Measurements from ENCODE around the gene IL1RAPL1.

The IL1RAPL1 gene

DNA sequence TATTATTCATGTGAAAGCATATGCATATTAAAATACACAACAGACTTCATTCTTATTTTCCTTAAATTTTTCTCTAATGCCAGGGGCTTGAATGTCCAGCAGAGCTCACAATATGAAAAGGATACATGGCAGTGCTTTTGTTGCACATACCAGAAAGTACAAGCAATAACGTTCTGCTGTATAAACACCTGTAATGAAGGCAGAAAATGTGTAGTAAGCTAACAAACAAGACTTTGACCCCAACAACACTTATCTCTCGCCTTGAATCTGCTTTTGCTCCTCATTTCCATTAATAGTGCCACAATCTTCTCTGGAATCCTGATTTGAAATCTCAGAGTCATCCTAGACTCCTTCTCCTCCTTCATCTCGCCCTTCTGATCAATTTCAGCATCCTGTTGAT lies 687.3 kb downstream of the IL1RAPL1 start:
- no peak for DNase-seq (ENCODE audit: low read depth)
- TF ChIP-seq, protein P1, sequence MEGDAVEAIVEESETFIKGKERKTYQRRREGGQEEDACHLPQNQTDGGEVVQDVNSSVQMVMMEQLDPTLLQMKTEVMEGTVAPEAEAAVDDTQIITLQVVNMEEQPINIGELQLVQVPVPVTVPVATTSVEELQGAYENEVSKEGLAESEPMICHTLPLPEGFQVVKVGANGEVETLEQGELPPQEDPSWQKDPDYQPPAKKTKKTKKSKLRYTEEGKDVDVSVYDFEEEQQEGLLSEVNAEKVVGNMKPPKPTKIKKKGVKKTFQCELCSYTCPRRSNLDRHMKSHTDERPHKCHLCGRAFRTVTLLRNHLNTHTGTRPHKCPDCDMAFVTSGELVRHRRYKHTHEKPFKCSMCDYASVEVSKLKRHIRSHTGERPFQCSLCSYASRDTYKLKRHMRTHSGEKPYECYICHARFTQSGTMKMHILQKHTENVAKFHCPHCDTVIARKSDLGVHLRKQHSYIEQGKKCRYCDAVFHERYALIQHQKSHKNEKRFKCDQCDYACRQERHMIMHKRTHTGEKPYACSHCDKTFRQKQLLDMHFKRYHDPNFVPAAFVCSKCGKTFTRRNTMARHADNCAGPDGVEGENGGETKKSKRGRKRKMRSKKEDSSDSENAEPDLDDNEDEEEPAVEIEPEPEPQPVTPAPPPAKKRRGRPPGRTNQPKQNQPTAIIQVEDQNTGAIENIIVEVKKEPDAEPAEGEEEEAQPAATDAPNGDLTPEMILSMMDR (IDR thresholded peaks at IDR 0.05; ENCODE audit: low read depth, low read length, missing control alignments), result no peak
- H3K4me3 ChIP-seq (ENCODE audit: low read depth, low read length), result no peak overlapping the region

DNA sequence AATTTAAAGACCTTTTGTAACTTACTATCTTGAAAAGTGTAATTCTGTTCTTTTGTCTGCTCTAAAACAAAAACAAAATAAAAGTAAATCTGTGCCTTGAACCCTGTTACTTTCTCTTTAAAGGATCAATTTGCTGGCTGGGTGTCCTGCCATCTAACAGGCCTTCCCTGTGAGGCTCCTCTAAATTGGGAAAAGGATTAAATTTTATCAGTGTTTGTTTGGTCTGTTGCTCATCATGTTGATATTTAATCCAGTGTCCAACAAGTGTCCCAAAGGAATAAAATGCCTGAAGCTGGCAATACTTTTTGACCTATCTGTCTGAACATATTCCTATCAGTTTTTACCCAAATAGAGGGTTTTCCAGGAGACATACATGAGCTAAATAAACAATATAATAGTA lies 688.7 kb downstream of the IL1RAPL1 start:
- TF ChIP-seq, protein P1 (IDR thresholded peaks at IDR 0.05; ENCODE audit: low read depth, low read length, missing control alignments), result no peak

DNA sequence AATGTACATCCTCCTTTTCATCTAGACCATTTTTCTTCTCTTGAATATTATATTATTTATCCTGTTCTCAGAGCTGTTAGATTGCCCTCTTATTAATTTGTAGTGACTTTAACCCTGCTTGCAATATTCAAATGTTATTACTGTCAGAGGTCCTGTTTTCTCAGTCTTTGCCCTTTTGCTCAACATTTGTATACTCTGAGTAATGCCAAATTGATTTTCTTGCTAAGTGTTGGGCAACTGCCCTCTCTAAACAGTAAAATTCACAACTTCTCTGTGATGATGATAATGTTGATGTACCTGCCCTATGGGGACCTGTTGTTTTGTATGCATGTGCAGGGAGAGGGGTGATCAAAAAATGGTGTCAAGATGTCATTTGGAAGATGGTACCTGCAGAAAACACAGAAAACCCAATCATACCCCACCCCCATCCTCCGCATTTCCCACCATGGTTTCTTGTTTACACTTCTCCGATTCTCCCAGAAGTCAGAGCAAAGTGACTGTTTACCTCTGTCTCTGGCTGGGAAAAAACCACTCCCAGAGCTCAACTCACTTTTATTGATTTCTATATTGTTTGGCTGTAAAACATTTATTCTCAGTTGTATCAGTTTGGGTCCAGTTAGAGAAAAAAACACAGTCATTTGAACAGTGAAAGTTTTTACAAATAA lies 694.0 kb downstream of the IL1RAPL1 start:
- TF ChIP-seq, protein P1 (IDR thresholded peaks at IDR 0.05; ENCODE audit: low read depth, low read length, missing control alignments), result no peak

More for the DNA sequence above, 688.7 kb downstream of the IL1RAPL1 start:
- DNase-seq (ENCODE audit: low read depth), result no peak
- no peak overlapping the region for H3K4me3 ChIP-seq (ENCODE audit: low read depth, low read length)

DNA sequence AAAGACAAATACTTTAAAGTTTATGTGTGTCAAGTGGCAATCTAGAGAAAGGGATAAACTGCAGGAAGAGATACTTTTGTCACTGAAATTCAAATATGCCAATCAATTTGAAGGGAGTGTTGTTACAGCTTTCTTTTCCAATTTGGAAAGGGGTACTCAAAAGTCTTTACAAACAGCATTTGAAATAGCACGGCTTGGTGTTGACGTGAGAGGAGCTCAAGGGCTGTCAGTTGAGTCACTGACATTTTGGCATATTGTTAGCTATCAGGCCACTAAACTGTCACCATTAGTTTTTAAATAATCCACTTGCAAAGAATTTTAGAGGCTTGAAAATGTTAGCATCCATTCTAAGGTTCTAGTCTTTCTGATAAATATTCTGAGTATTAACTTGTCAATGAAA lies 698.4 kb downstream of the IL1RAPL1 start:
- TF ChIP-seq, protein P1 (IDR thresholded peaks at IDR 0.05; ENCODE audit: low read depth, low read length, missing control alignments), result no peak
- no peak for DNase-seq (ENCODE audit: low read depth)
- no peak overlapping the region for H3K4me3 ChIP-seq (ENCODE audit: low read depth, low read length)

More for the DNA sequence above, 694.0 kb downstream of the IL1RAPL1 start:
- H3K4me3 ChIP-seq (ENCODE audit: low read depth, low read length), result no peak overlapping the region
- no peak for DNase-seq (ENCODE audit: low read depth)

DNA sequence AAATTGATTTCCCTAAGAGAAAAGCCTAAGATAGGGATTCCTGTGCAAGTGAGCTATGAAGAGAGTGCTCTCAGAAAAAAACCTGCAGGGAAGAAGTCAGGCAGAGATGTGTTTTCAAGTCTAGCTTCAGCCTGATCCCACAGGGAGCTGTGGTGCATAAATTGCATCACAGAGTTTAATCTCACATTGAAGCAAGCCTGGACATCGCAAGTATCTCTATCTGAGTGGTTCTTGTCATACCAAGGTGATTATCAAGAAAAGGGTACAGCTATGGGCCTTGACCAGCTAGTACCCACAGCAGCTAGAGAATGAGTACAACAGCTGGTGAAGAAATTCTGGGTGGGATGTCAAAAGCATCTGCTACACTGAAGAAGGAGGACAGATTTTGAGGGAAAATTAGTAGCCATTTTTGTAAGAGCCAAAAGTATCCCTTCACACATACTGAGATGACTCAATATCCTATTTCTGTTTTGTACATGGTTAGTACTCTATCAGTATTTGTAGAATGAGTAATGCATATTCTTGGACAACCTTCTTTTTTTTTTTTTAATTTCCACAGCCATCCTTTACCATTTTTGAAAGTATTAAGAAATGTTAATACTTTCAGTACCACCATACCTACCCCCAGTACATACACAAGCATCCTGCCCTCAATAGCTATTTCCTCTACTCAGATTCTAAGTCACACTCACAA lies 708.9 kb downstream of the IL1RAPL1 start:
- no peak overlapping the region for H3K4me3 ChIP-seq (ENCODE audit: low read depth, low read length)
- TF ChIP-seq, protein P1 (IDR thresholded peaks at IDR 0.05; ENCODE audit: low read depth, low read length, missing control alignments), result no peak
- no peak for DNase-seq (ENCODE audit: low read depth)

DNA sequence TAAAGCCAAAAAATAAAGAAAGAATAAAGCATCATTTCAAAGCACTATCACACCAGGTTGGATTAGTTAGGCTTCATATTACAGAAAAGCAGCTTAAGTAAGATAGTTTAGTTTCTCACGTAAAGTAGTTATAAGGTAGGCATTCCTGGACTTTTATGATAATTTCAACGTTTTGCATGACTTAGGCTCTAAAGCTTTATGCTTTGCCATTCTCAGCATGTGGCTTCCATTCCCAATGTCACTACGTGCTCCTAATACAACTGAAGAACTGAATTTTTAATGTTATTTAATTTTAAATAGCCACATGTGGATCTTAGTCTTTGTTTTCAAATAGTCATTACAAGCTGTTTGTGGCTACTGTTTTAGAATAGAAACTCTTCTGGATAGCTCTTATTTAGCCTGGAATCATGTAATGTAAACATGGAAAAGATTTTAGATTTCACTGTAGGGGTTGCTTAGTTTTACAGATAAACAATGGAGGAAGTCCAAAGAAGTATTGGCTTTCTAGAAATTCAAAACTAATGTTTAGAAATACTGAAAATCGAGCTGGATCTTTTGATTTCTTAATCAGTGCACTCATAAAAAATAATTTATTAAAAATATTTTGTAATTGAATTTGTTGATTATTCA lies 710.0 kb downstream of the IL1RAPL1 start:
- TF ChIP-seq, protein P1 (IDR thresholded peaks at IDR 0.05; ENCODE audit: low read depth, low read length, missing control alignments), result no peak
- no peak for DNase-seq (ENCODE audit: low read depth)

More for the DNA sequence above, 710.0 kb downstream of the IL1RAPL1 start:
- H3K4me3 ChIP-seq (ENCODE audit: low read depth, low read length), result no peak overlapping the region

Data from GM12864 (cell line).